OCI-LY3 (cell line): ENCODE results near the gene TMEM151A.

ENCODE experiments used
- EZH2phosphoT487 ChIP-seq: fragments of 200-600 bp; shearing (Covaris generic); IDR thresholded peaks from 2 replicates; pipeline ENCODE4 v1.6.1; 2018; ENCODE audit warnings: antibody characterized with exemption, mixed run types, low read depth
- TF ChIP-seq, protein P1 (sequence below): fragments of 200-600, 300-600 bp; sonication (generic); IDR thresholded peaks from 2 replicates; pipeline ENCODE4 v1.5.1; 2014; ENCODE audit warnings: antibody characterized with exemption, low read length, low read depth

GRCh38 chr11:66262696-66263095, 29.0 kb upstream of the TMEM151A start:
- TF ChIP-seq, protein P1, sequence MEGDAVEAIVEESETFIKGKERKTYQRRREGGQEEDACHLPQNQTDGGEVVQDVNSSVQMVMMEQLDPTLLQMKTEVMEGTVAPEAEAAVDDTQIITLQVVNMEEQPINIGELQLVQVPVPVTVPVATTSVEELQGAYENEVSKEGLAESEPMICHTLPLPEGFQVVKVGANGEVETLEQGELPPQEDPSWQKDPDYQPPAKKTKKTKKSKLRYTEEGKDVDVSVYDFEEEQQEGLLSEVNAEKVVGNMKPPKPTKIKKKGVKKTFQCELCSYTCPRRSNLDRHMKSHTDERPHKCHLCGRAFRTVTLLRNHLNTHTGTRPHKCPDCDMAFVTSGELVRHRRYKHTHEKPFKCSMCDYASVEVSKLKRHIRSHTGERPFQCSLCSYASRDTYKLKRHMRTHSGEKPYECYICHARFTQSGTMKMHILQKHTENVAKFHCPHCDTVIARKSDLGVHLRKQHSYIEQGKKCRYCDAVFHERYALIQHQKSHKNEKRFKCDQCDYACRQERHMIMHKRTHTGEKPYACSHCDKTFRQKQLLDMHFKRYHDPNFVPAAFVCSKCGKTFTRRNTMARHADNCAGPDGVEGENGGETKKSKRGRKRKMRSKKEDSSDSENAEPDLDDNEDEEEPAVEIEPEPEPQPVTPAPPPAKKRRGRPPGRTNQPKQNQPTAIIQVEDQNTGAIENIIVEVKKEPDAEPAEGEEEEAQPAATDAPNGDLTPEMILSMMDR, result no peak
- TF ChIP-seq EZH2phosphoT487, result no peak
